Trophoblast cell (in vitro differentiated cells and primary cell): ENCODE results near the gene CDK6.

Experiments used
- DNase-seq, 2 donors: peaks; one replicate each; pipeline ENCODE4 v3.0.0-alpha.2; 2016
- H2AFZ ChIP-seq: 2 replicates; pipeline ENCODE4 v1.6.1; 2013; ENCODE audit warnings: low read length, moderate library complexity, mild to moderate bottlenecking; ENCODE audit not compliant: insufficient read depth, poor library complexity
- H2AK5ac ChIP-seq: 2 replicates; pipeline ENCODE4 v1.6.1; 2013; ENCODE audit warnings: mild to moderate bottlenecking, low read length
- H2BK120ac ChIP-seq: 2 replicates; pipeline ENCODE4 v1.6.1; 2013; ENCODE audit warnings: low read length, mild to moderate bottlenecking, moderate library complexity; ENCODE audit not compliant: insufficient read depth, poor library complexity
- H2BK12ac ChIP-seq: 2 replicates; pipeline ENCODE4 v1.6.1; 2013; ENCODE audit warnings: mild to moderate bottlenecking, low read length, moderate library complexity
- H2BK5ac ChIP-seq: 2 replicates; pipeline ENCODE4 v1.6.1; 2013; ENCODE audit warnings: low read length, low read depth, moderate library complexity, mild to moderate bottlenecking; ENCODE audit not compliant: poor library complexity
- H3K14ac ChIP-seq: 2 replicates; pipeline ENCODE4 v1.6.1; 2013; ENCODE audit warnings: mild to moderate bottlenecking, low read length
- H3K18ac ChIP-seq: 2 replicates; pipeline ENCODE4 v1.6.1; 2013; ENCODE audit warnings: mild to moderate bottlenecking, low read length
- H3K23ac ChIP-seq: 2 replicates; pipeline ENCODE4 v1.6.1; 2013; ENCODE audit warnings: low read length
- H3K27ac ChIP-seq: 2 replicates; pipeline ENCODE4 v1.5.1; 2013; ENCODE audit warnings: low read depth, mild to moderate bottlenecking, inconsistent platforms, low read length, moderate library complexity
- H3K27me3 ChIP-seq: 2 replicates; pipeline ENCODE4 v1.6.1; 2013; ENCODE audit warnings: inconsistent platforms, mild to moderate bottlenecking, low read length, moderate library complexity; ENCODE audit not compliant: insufficient read depth
- H3K36me3 ChIP-seq, 2 experiments: 1 replicate in 1 of 2; 2 replicates in 1 of 2; pipeline ENCODE4 v1.6.1; 2013; ENCODE audit warnings: low read length in 2 of 2, mild to moderate bottlenecking in 2 of 2, moderate library complexity in 1 of 2; ENCODE audit not compliant: insufficient read depth in 2 of 2, control insufficient read depth in 1 of 2
- H3K4ac ChIP-seq: 2 replicates; pipeline ENCODE4 v1.6.1; 2013; ENCODE audit warnings: low read depth, mild to moderate bottlenecking, low read length, moderate library complexity
- H3K4me1 ChIP-seq, 2 experiments: 1 replicate in 1 of 2; 2 replicates in 1 of 2; pipeline ENCODE4 v1.6.1; 2013; ENCODE audit warnings: low read length in 2 of 2, mild to moderate bottlenecking in 2 of 2, moderate library complexity in 1 of 2; ENCODE audit not compliant: insufficient read depth in 2 of 2, control insufficient read depth in 1 of 2
- H3K4me2 ChIP-seq: 2 replicates; pipeline ENCODE4 v1.6.1; 2013; ENCODE audit warnings: inconsistent platforms, mild to moderate bottlenecking, low read length, moderate library complexity
- H3K4me3 ChIP-seq: 2 replicates; pipeline ENCODE4 v1.5.1; 2013; ENCODE audit warnings: mild to moderate bottlenecking, low read depth, low read length, inconsistent platforms
- H3K79me1 ChIP-seq: one replicate; pipeline ENCODE4 v1.6.1; 2013; ENCODE audit warnings: low read length
- H3K79me2 ChIP-seq: 2 replicates; pipeline ENCODE4 v1.6.1; 2013; ENCODE audit warnings: low read length, mild to moderate bottlenecking; ENCODE audit not compliant: control insufficient read depth, insufficient read depth, poor library complexity
- H3K9ac ChIP-seq: 2 replicates; pipeline ENCODE4 v1.6.1; 2013; ENCODE audit warnings: mild to moderate bottlenecking, low read length
- H3K9me3 ChIP-seq: 2 replicates; pipeline ENCODE4 v1.6.1; 2013; ENCODE audit warnings: low read depth, mild to moderate bottlenecking, control low read depth, inconsistent platforms, low read length; ENCODE audit not compliant: insufficient read depth
- H4K12ac ChIP-seq: 2 replicates; pipeline ENCODE4 v1.6.1; 2013; ENCODE audit warnings: low read depth, mild to moderate bottlenecking, low read length, moderate library complexity
- H4K8ac ChIP-seq: 2 replicates; pipeline ENCODE4 v1.6.1; 2013; ENCODE audit warnings: low read depth, mild to moderate bottlenecking, low read length, moderate library complexity
- H4K91ac ChIP-seq: one replicate; pipeline ENCODE4 v1.6.1; 2013; ENCODE audit warnings: low read depth, mild to moderate bottlenecking, low read length, moderate library complexity
- WGBS: extraction: QIAGEN DNeasy Blood & Tissue Kit; methylation state at CpG from one replicate; pipeline ENCODE4 v1.1.7; 2013; ENCODE audit warnings: missing lambda C conversion rate; ENCODE audit not compliant: insufficient read length, insufficient coverage; ENCODE audit errors: extremely low coverage; 5-methylcytosine and 5-hydroxymethylcytosine counted together

CDK6 gene

GRCh38 chr7:92732316-92733036, 103.9 kb downstream of the CDK6 start:
- Histone ChIP-seq H2BK5ac (peak overlapping the region; percentile 21), H3K79me1 (no peaks in the 10 kb centered on the region), H3K36me3 (peaks cover 0 to 1% of the 10 kb centered on the region in 2 experiments), H3K27ac (no peak overlapping the region), H4K91ac (no peak overlapping the region), H2BK12ac (no peak overlapping the region), H2AK5ac (no peak overlapping the region), H3K79me2 (no peaks in the 10 kb centered on the region), H3K14ac (no peak overlapping the region), H3K4ac (no peak overlapping the region), H3K4me3 (no peak overlapping the region), H3K4me2 (no peak overlapping the region), H3K18ac (no peak overlapping the region), H2AFZ (no peak overlapping the region), H4K8ac (no peak overlapping the region), H3K23ac (no peak overlapping the region), H2BK120ac (no peak overlapping the region), H3K9ac (no peak overlapping the region), H3K9me3 (no peaks in the 10 kb centered on the region), H3K4me1 (no peaks in the 10 kb centered on the region), H3K27me3 (no peaks in the 10 kb centered on the region), H4K12ac (no peak overlapping the region)
- no CpG with 5 or more reads among the region's 4 CpGs for WGBS
- DNase-seq: no peak

GRCh38 chr7:92731335-92732063, 104.9 kb downstream of the CDK6 start:
- H2BK12ac ChIP-seq: no peak overlapping the region
- no peak overlapping the region for H3K27ac ChIP-seq
- H2BK120ac ChIP-seq: no peak overlapping the region
- no peaks in the 10 kb centered on the region for H3K27me3 ChIP-seq
- no peak overlapping the region for H3K4me3 ChIP-seq
- H3K9me3 ChIP-seq: no peaks in the 10 kb centered on the region
- no peak overlapping the region for H3K4ac ChIP-seq
- H3K9ac ChIP-seq: no peak overlapping the region
- no peak overlapping the region for H2AFZ ChIP-seq
- H2BK5ac ChIP-seq: no peak overlapping the region
- H2AK5ac ChIP-seq: no peak overlapping the region
- no CpG with 5 or more reads among the region's 2 CpGs for WGBS
- no peak overlapping the region for H4K12ac ChIP-seq
- H3K79me1 ChIP-seq: no peaks in the 10 kb centered on the region
- no peaks in the 10 kb centered on the region for H3K4me1 ChIP-seq
- H3K4me2 ChIP-seq: no peak overlapping the region
- no peak overlapping the region for H3K18ac ChIP-seq
- H3K14ac ChIP-seq: no peak overlapping the region
- no peak overlapping the region for H3K23ac ChIP-seq
- peaks cover 0 to 1% of the 10 kb centered on the region in 2 experiments for H3K36me3 ChIP-seq
- no peak overlapping the region for H4K91ac ChIP-seq
- H4K8ac ChIP-seq: no peak overlapping the region
- peak in 1 of 2 donors; percentile 34 for DNase-seq
- no peaks in the 10 kb centered on the region for H3K79me2 ChIP-seq

- H3K27ac ChIP-seq: no peak overlapping the region
- no peaks in the 10 kb centered on the region for H3K79me2 ChIP-seq
- no peak overlapping the region for H2AFZ ChIP-seq
- no peak overlapping the region for H3K4me3 ChIP-seq
- no peaks in the 10 kb centered on the region for H3K4me1 ChIP-seq
- H2BK12ac ChIP-seq: no peak overlapping the region
- H3K23ac ChIP-seq: no peak overlapping the region
- no peak overlapping the region for H3K18ac ChIP-seq
- no peak overlapping the region for H2BK5ac ChIP-seq
- H3K9me3 ChIP-seq: no peaks in the 10 kb centered on the region
- no peak overlapping the region for H4K8ac ChIP-seq
- WGBS: no CpG with 5 or more reads among the region's 3 CpGs
- peaks cover under 1 to 1% of the 10 kb centered on the region in 2 experiments for H3K36me3 ChIP-seq
- DNase-seq: no peak
- H2AK5ac ChIP-seq: no peak overlapping the region
- no peak overlapping the region for H4K91ac ChIP-seq
- H3K14ac ChIP-seq: no peak overlapping the region
- no peak overlapping the region for H3K9ac ChIP-seq
- H4K12ac ChIP-seq: no peak overlapping the region
- no peak overlapping the region for H3K4ac ChIP-seq
- H3K79me1 ChIP-seq: no peaks in the 10 kb centered on the region
- no peaks in the 10 kb centered on the region for H3K27me3 ChIP-seq
- H2BK120ac ChIP-seq: no peak overlapping the region
- H3K4me2 ChIP-seq: no peak overlapping the region
Measured at GRCh38 chr7:92730808-92731207, 105.6 kb downstream of the CDK6 start.

GRCh38 chr7:92729751-92730150, 106.6 kb downstream of the CDK6 start:
- H4K91ac ChIP-seq: no peak overlapping the region
- H3K4me1 ChIP-seq: no peaks in the 10 kb centered on the region
- no peak overlapping the region for H3K4ac ChIP-seq
- H3K79me2 ChIP-seq: no peaks in the 10 kb centered on the region
- no peak overlapping the region for H2AFZ ChIP-seq
- H3K27me3 ChIP-seq: no peaks in the 10 kb centered on the region
- no peaks in the 10 kb centered on the region for H3K79me1 ChIP-seq
- H2AK5ac ChIP-seq: no peak overlapping the region
- H2BK120ac ChIP-seq: no peak overlapping the region
- WGBS: no CpG with 5 or more reads among the region's 2 CpGs
- H3K27ac ChIP-seq: no peak overlapping the region
- H3K9me3 ChIP-seq: no peaks in the 10 kb centered on the region
- H4K8ac ChIP-seq: no peak overlapping the region
- H3K14ac ChIP-seq: no peak overlapping the region
- H2BK12ac ChIP-seq: no peak overlapping the region
- no peak overlapping the region for H4K12ac ChIP-seq
- H3K23ac ChIP-seq: no peak overlapping the region
- H3K18ac ChIP-seq: no peak overlapping the region
- H2BK5ac ChIP-seq: no peak overlapping the region
- DNase-seq: no peak
- no peak overlapping the region for H3K4me3 ChIP-seq
- H3K9ac ChIP-seq: no peak overlapping the region
- peaks cover 6 to 9% of the 10 kb centered on the region in 2 experiments for H3K36me3 ChIP-seq
- H3K4me2 ChIP-seq: no peak overlapping the region
